Measurements from ENCODE around the gene AP3B1.

DNA sequence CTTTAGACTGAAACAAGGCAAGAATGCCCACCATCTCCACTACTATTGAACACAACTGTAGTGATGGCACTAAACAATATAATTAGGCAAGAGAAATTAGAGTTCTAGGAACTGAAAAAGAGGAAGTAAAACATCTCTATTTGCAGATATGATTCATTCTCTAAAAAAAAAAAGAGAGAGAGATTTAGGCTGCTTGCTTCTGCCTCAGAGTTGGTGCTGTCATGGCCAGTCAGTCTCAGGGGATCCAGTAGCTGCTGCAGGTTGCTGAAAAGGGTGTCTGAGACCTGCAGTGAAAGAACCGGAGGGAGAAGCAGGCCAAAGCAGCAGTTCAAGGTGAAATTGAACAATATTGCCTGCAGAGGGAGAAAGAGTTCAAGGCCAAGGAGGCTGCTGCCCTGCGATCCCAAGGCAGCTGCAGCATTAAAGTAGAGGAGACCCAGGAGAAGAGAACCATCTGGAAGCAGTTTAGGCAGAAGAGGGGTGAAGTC is 72.5 kb downstream of the AP3B1 start:
- TF ChIP-seq, protein P1, sequence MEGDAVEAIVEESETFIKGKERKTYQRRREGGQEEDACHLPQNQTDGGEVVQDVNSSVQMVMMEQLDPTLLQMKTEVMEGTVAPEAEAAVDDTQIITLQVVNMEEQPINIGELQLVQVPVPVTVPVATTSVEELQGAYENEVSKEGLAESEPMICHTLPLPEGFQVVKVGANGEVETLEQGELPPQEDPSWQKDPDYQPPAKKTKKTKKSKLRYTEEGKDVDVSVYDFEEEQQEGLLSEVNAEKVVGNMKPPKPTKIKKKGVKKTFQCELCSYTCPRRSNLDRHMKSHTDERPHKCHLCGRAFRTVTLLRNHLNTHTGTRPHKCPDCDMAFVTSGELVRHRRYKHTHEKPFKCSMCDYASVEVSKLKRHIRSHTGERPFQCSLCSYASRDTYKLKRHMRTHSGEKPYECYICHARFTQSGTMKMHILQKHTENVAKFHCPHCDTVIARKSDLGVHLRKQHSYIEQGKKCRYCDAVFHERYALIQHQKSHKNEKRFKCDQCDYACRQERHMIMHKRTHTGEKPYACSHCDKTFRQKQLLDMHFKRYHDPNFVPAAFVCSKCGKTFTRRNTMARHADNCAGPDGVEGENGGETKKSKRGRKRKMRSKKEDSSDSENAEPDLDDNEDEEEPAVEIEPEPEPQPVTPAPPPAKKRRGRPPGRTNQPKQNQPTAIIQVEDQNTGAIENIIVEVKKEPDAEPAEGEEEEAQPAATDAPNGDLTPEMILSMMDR (IDR thresholded peaks at IDR 0.05), result no peak
- no peak for TF ChIP-seq POLR2A (IDR thresholded peaks at IDR 0.05)

Measured in testis (tissue), 2 donors.